Neural progenitor cell (in vitro differentiated cells): ENCODE measurements around the gene RNF111. TPM values are rescaled to one million over a fixed set of nuclear protein-coding genes. Genes with fewer than 3 reads are reported as not detected.

Experiments used
- DNase-seq: peaks from one replicate; pipeline ENCODE4 v3.0.0-alpha.2; 2016; ENCODE audit warnings: low spot score
- H2AFZ ChIP-seq: fragments of 200-600 bp; sonication (generic); replicated peaks from 2 replicates; pipeline ENCODE4 v1.6.1; 2016; ENCODE audit warnings: antibody characterized with exemption
- H3F3A ChIP-seq: fragments of 200-600 bp; sonication (generic); 2 replicates; pipeline ENCODE4 v1.6.1; 2016; ENCODE audit warnings: antibody characterized with exemption, low read depth
- H3K27ac ChIP-seq: fragments of 200-600 bp; sonication (generic); 2 replicates; pipeline ENCODE4 v1.5.1; 2016; ENCODE audit warnings: mild to moderate bottlenecking
- H3K27me3 ChIP-seq: fragments of 200-600 bp; sonication (generic); 2 replicates; pipeline ENCODE4 v1.6.1; 2016; ENCODE audit warnings: mild to moderate bottlenecking, moderate library complexity
- H3K36me3 ChIP-seq: fragments of 200-600 bp; sonication (generic); 2 replicates; pipeline ENCODE4 v1.5.1; 2016
- H3K4me1 ChIP-seq: fragments of 200-600 bp; sonication (generic); 2 replicates; pipeline ENCODE4 v1.6.1; 2016; ENCODE audit warnings: mixed run types
- H3K4me2 ChIP-seq: fragments of 200-600 bp; sonication (generic); 2 replicates; pipeline ENCODE4 v1.6.1; 2016
- H3K4me3 ChIP-seq: fragments of 200-600 bp; sonication (generic); 2 replicates; pipeline ENCODE4 v1.5.1; 2016
- H3K79me2 ChIP-seq: fragments of 200-600 bp; sonication (generic); 2 replicates; pipeline ENCODE4 v1.6.1; 2016; ENCODE audit warnings: low read depth
- H3K9ac ChIP-seq: fragments of 200-600 bp; sonication (generic); 2 replicates; pipeline ENCODE4 v1.6.1; 2016
- H3K9me3 ChIP-seq: fragments of 200-600 bp; sonication (generic); 2 replicates; pipeline ENCODE4 v1.5.1; 2016; ENCODE audit warnings: low read depth
- H4K20me1 ChIP-seq: fragments of 200-600 bp; sonication (generic); 2 replicates; pipeline ENCODE4 v1.6.1; 2016; ENCODE audit warnings: low read depth
- H3K27ac Mint-ChIP-seq: 3 replicates; pipeline ENCODE4 v1.8.0; 2021; ENCODE audit warnings: mixed read lengths
- H3K27me3 Mint-ChIP-seq: 2 replicates; pipeline ENCODE4 v1.8.0; 2022; ENCODE audit warnings: low read depth, mild to moderate bottlenecking, inconsistent platforms, moderate library complexity, mixed read lengths; ENCODE audit not compliant: insufficient read depth
- H3K36me3 Mint-ChIP-seq: 3 replicates; pipeline ENCODE4 v1.8.0; 2021; ENCODE audit warnings: mixed read lengths
- H3K4me1 Mint-ChIP-seq: 3 replicates; pipeline ENCODE4 v1.8.0; 2021; ENCODE audit warnings: mixed read lengths
- H3K4me3 Mint-ChIP-seq: 3 replicates; pipeline ENCODE4 v1.8.0; 2021; ENCODE audit warnings: mild to moderate bottlenecking, moderate library complexity, mixed read lengths
- H3K9me3 Mint-ChIP-seq: 3 replicates; pipeline ENCODE4 v1.8.0; 2020; ENCODE audit warnings: mixed read lengths
- EZH2 ChIP-seq: fragments of 200-600 bp; sonication (generic); IDR thresholded peaks from 2 replicates; pipeline ENCODE4 v1.6.1; 2017; ENCODE audit warnings: antibody characterized with exemption, mild to moderate bottlenecking, moderate library complexity
- EZH2phosphoT487 ChIP-seq: fragments of 200-600 bp; sonication (generic); IDR thresholded peaks from 2 replicates; pipeline ENCODE4 v1.6.1; 2017; ENCODE audit warnings: antibody characterized with exemption
- total RNA-seq: library from RNA; depleted of rRNA; stranded (reverse); fragments of >200 nt; gene quantifications from 2 replicates; pipeline ENCODE4 v1.2.3, GENCODE V29; 2015; ENCODE audit warnings: low replicate concordance
- TF ChIP-seq, protein P1 (sequence below): fragments of 200-600 bp; sonication (generic); IDR thresholded peaks from 2 replicates; pipeline ENCODE4 v1.5.1; 2017; ENCODE audit warnings: antibody characterized with exemption, mild to moderate bottlenecking

The RNF111 gene
- total RNA-seq, 1 donor from 2014 or later, result 32.3 TPM

- H2AFZ ChIP-seq, result peak overlapping the region; percentile 94
- DNase-seq, result no peak
- no peak for TF ChIP-seq EZH2
- no peak for TF ChIP-seq EZH2phosphoT487
- TF ChIP-seq, protein P1, sequence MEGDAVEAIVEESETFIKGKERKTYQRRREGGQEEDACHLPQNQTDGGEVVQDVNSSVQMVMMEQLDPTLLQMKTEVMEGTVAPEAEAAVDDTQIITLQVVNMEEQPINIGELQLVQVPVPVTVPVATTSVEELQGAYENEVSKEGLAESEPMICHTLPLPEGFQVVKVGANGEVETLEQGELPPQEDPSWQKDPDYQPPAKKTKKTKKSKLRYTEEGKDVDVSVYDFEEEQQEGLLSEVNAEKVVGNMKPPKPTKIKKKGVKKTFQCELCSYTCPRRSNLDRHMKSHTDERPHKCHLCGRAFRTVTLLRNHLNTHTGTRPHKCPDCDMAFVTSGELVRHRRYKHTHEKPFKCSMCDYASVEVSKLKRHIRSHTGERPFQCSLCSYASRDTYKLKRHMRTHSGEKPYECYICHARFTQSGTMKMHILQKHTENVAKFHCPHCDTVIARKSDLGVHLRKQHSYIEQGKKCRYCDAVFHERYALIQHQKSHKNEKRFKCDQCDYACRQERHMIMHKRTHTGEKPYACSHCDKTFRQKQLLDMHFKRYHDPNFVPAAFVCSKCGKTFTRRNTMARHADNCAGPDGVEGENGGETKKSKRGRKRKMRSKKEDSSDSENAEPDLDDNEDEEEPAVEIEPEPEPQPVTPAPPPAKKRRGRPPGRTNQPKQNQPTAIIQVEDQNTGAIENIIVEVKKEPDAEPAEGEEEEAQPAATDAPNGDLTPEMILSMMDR, result no peak
- Mint-ChIP-seq H3K27ac (peak overlapping the region; percentile 91), H3K9me3 (no peaks in the 10 kb centered on the region), H3K27me3 (peaks cover 3% of the 10 kb centered on the region), H3K4me1 (peaks cover 23% of the 10 kb centered on the region), H3K4me3 (peak overlapping the region; percentile 96), H3K36me3 (peaks cover 8% of the 10 kb centered on the region)
- H3K4me3 ChIP-seq, result peak overlapping the region; percentile 86
- peak overlapping the region; percentile 85 for H3K4me2 ChIP-seq
- peaks cover 41% of the 10 kb centered on the region for H3K79me2 ChIP-seq
- H4K20me1 ChIP-seq, result peaks cover 32% of the 10 kb centered on the region
- H3F3A ChIP-seq, result peaks cover 11% of the 10 kb centered on the region
- no peak overlapping the region for H3K9ac ChIP-seq
- peaks cover 13% of the 10 kb centered on the region for H3K4me1 ChIP-seq
- no peaks in the 10 kb centered on the region for H3K36me3 ChIP-seq
- no peaks in the 10 kb centered on the region for H3K9me3 ChIP-seq
- H3K27me3 ChIP-seq, result peaks cover 14% of the 10 kb centered on the region
- H3K27ac ChIP-seq, result no peak overlapping the region
Measured at GRCh38 chr15:58987036-58987435, 427 bp upstream of the RNF111 start.

DNA sequence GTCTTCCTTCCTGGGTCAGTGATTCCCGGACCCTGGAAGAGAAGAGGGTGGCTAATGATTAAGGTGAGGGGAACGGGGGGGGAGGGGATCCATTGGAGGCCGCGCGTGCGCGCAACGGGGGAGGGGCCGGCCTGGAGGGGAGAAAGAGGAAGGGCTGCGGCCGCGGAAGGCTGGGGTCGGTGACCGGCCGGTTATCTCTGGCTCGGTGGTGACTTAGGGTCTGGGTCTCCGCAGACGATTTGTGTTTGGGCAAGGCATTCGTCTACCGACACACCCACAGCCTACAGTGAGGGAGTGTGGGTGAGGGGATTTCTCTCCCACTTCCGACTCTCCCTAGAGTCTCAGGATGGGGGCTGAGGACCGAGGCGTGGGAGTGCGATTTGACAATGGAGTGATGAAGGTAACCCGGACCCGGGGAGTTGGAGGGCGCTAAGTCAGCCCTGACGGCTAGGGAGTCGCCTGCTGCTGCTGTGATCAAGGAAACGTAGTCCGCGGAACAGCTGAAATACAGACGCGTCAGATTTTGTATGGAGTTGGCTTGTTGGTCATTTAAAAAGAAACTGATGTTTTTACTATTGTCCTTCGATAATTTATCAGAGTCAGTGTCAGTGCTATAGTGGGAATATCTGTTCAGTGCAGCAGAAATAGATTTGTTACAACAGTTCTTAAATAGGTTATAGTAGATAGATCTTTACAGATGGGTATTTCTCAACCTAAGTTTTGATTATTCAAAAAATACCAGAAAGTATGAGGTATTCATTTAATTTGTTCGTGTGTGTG, 733 bp downstream of the RNF111 start:
- Histone ChIP-seq H3K4me1 (peaks cover 13% of the 10 kb centered on the region), H3K27me3 (peaks cover 4% of the 10 kb centered on the region), H4K20me1 (peaks cover 32% of the 10 kb centered on the region), H3K9ac (peak overlapping the region; percentile 51), H3K4me2 (peak overlapping the region; percentile 85), H2AFZ (peak overlapping the region; percentile 94), H3K36me3 (no peaks in the 10 kb centered on the region), H3F3A (peaks cover 11% of the 10 kb centered on the region), H3K9me3 (no peaks in the 10 kb centered on the region), H3K4me3 (peak overlapping the region; percentile 86), H3K27ac (peak overlapping the region; percentile 85), H3K79me2 (peaks cover 53% of the 10 kb centered on the region)
- Mint-ChIP-seq H3K4me1 (peaks cover 23% of the 10 kb centered on the region), H3K36me3 (peaks cover 12% of the 10 kb centered on the region), H3K9me3 (no peaks in the 10 kb centered on the region), H3K27me3 (peaks cover 3% of the 10 kb centered on the region), H3K27ac (peak overlapping the region; percentile 94), H3K4me3 (peak overlapping the region; percentile 96)
- TF ChIP-seq, protein P1, result no peak
- TF ChIP-seq EZH2phosphoT487, result no peak
- TF ChIP-seq EZH2, result no peak
- DNase-seq, result peak; percentile 87

DNA sequence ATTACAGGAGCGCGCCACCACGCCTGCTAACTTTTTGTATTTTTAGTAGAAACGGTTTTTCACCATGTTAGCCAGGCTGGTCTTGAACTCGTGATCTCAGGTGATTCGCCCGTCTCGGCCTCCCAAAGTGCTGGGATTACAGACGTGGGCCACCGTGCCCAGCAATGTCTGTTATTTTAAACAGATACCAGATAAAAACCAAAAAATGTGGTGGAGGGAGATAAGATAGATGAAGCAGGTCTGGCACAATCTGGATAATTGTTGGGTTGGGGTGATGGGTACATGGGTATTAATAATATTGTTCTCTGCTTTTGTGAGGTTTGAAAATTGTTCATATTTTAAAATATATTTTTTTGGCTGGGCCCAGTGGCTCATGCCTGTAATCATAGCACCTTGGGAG, 4.7 kb downstream of the RNF111 start:
- peaks cover 24% of the 10 kb centered on the region for H3K4me1 Mint-ChIP-seq
- H3K9me3 Mint-ChIP-seq, result no peaks in the 10 kb centered on the region

More for the DNA sequence above, 4.7 kb downstream of the RNF111 start:
- Histone ChIP-seq H3K4me1 (peaks cover 13% of the 10 kb centered on the region), H3K27ac (no peak overlapping the region), H3K27me3 (no peaks in the 10 kb centered on the region), H3K9me3 (no peaks in the 10 kb centered on the region), H3K9ac (no peak overlapping the region), H3K79me2 (peaks cover 93% of the 10 kb centered on the region), H3K36me3 (no peaks in the 10 kb centered on the region), H4K20me1 (peaks cover 62% of the 10 kb centered on the region), H3F3A (peaks cover 11% of the 10 kb centered on the region), H2AFZ (no peak overlapping the region), H3K4me2 (no peak overlapping the region), H3K4me3 (no peak overlapping the region)
- TF ChIP-seq EZH2phosphoT487 (no peak), EZH2 (no peak)
- TF ChIP-seq, protein P1, result no peak
- Mint-ChIP-seq H3K27ac (no peak overlapping the region), H3K36me3 (peaks cover 18% of the 10 kb centered on the region), H3K27me3 (peaks cover 2% of the 10 kb centered on the region), H3K4me3 (no peak overlapping the region)
- DNase-seq, result no peak
